ENCODE data around the gene MSX2.

DNA sequence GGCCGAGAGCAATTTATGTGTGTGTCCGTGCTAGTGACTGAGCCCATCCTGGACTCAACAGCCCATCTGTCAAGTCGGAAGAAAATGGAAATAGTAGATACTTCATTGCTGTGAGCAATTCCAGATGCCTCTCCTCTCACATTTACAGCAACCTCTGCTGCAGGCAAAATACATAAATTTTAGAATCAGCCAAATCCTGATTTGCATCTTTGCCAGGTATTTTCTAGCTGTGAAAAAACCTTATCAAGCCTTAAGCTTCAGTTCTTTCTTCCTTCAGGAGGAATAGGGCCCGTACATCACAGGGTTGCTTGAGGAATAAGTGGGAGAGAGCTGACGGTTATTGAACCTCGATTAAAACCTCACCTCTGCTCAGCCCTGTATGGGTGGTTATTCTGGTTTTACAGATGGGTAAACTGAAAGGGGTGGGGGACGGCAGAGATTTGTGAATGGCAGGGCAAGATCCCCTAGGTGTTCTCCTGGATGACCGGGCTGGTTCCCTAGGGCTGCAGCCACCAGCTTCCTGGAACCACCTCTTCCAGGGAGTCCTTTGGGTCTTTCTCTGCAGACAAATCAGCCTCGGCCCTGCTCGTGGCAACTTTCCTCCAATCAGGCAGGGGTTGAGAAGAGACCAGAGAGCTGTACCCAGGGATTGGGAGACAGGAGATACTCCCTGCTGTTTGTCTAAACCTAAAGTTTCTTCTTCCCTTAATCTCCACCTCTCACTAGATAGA lies 5.3 kb upstream of the MSX2 start:
- TF ChIP-seq, protein P1, sequence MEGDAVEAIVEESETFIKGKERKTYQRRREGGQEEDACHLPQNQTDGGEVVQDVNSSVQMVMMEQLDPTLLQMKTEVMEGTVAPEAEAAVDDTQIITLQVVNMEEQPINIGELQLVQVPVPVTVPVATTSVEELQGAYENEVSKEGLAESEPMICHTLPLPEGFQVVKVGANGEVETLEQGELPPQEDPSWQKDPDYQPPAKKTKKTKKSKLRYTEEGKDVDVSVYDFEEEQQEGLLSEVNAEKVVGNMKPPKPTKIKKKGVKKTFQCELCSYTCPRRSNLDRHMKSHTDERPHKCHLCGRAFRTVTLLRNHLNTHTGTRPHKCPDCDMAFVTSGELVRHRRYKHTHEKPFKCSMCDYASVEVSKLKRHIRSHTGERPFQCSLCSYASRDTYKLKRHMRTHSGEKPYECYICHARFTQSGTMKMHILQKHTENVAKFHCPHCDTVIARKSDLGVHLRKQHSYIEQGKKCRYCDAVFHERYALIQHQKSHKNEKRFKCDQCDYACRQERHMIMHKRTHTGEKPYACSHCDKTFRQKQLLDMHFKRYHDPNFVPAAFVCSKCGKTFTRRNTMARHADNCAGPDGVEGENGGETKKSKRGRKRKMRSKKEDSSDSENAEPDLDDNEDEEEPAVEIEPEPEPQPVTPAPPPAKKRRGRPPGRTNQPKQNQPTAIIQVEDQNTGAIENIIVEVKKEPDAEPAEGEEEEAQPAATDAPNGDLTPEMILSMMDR (tag by site-specific recombination; IDR thresholded peaks at IDR 0.05) = no peak
- no peak for TF ChIP-seq ZIC2 (tag by site-specific recombination; IDR thresholded peaks at IDR 0.05)
- TF ChIP-seq, protein P2, sequence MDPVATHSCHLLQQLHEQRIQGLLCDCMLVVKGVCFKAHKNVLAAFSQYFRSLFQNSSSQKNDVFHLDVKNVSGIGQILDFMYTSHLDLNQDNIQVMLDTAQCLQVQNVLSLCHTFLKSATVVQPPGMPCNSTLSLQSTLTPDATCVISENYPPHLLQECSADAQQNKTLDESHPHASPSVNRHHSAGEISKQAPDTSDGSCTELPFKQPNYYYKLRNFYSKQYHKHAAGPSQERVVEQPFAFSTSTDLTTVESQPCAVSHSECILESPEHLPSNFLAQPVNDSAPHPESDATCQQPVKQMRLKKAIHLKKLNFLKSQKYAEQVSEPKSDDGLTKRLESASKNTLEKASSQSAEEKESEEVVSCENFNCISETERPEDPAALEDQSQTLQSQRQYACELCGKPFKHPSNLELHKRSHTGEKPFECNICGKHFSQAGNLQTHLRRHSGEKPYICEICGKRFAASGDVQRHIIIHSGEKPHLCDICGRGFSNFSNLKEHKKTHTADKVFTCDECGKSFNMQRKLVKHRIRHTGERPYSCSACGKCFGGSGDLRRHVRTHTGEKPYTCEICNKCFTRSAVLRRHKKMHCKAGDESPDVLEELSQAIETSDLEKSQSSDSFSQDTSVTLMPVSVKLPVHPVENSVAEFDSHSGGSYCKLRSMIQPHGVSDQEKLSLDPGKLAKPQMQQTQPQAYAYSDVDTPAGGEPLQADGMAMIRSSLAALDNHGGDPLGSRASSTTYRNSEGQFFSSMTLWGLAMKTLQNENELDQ (tag by site-specific recombination; IDR thresholded peaks at IDR 0.05; ENCODE audit: low read depth) = no peak
- TF ChIP-seq, protein P3, sequence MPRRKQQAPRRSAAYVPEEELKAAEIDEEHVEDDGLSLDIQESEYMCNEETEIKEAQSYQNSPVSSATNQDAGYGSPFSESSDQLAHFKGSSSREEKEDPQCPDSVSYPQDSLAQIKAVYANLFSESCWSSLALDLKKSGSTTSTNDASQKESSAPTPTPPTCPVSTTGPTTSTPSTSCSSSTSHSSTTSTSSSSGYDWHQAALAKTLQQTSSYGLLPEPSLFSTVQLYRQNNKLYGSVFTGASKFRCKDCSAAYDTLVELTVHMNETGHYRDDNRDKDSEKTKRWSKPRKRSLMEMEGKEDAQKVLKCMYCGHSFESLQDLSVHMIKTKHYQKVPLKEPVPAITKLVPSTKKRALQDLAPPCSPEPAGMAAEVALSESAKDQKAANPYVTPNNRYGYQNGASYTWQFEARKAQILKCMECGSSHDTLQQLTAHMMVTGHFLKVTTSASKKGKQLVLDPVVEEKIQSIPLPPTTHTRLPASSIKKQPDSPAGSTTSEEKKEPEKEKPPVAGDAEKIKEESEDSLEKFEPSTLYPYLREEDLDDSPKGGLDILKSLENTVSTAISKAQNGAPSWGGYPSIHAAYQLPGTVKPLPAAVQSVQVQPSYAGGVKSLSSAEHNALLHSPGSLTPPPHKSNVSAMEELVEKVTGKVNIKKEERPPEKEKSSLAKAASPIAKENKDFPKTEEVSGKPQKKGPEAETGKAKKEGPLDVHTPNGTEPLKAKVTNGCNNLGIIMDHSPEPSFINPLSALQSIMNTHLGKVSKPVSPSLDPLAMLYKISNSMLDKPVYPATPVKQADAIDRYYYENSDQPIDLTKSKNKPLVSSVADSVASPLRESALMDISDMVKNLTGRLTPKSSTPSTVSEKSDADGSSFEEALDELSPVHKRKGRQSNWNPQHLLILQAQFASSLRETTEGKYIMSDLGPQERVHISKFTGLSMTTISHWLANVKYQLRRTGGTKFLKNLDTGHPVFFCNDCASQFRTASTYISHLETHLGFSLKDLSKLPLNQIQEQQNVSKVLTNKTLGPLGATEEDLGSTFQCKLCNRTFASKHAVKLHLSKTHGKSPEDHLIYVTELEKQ (tag by site-specific recombination; IDR thresholded peaks at IDR 0.05; ENCODE audit: borderline replicate concordance) = no peak
- TF ChIP-seq ZNF555 (tag by site-specific recombination; conservative IDR thresholded peaks at IDR 0.05) = no peak
- TF ChIP-seq, protein P4, sequence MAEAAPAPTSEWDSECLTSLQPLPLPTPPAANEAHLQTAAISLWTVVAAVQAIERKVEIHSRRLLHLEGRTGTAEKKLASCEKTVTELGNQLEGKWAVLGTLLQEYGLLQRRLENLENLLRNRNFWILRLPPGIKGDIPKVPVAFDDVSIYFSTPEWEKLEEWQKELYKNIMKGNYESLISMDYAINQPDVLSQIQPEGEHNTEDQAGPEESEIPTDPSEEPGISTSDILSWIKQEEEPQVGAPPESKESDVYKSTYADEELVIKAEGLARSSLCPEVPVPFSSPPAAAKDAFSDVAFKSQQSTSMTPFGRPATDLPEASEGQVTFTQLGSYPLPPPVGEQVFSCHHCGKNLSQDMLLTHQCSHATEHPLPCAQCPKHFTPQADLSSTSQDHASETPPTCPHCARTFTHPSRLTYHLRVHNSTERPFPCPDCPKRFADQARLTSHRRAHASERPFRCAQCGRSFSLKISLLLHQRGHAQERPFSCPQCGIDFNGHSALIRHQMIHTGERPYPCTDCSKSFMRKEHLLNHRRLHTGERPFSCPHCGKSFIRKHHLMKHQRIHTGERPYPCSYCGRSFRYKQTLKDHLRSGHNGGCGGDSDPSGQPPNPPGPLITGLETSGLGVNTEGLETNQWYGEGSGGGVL (tag by site-specific recombination; IDR thresholded peaks at IDR 0.05) = no peak
- no peak for TF ChIP-seq ZNF561 (tag by site-specific recombination; IDR thresholded peaks at IDR 0.05; ENCODE audit: borderline replicate concordance)
- TF ChIP-seq, protein P5, sequence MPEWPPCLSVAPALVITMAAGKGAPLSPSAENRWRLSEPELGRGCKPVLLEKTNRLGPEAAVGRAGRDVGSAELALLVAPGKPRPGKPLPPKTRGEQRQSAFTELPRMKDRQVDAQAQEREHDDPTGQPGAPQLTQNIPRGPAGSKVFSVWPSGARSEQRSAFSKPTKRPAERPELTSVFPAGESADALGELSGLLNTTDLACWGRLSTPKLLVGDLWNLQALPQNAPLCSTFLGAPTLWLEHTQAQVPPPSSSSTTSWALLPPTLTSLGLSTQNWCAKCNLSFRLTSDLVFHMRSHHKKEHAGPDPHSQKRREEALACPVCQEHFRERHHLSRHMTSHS (tag by site-specific recombination; IDR thresholded peaks at IDR 0.05) = no peak
- TF ChIP-seq ZNF529 (tag by site-specific recombination; IDR thresholded peaks at IDR 0.05; ENCODE audit: insufficient replicate concordance) = no peak
- TF ChIP-seq, protein P6, sequence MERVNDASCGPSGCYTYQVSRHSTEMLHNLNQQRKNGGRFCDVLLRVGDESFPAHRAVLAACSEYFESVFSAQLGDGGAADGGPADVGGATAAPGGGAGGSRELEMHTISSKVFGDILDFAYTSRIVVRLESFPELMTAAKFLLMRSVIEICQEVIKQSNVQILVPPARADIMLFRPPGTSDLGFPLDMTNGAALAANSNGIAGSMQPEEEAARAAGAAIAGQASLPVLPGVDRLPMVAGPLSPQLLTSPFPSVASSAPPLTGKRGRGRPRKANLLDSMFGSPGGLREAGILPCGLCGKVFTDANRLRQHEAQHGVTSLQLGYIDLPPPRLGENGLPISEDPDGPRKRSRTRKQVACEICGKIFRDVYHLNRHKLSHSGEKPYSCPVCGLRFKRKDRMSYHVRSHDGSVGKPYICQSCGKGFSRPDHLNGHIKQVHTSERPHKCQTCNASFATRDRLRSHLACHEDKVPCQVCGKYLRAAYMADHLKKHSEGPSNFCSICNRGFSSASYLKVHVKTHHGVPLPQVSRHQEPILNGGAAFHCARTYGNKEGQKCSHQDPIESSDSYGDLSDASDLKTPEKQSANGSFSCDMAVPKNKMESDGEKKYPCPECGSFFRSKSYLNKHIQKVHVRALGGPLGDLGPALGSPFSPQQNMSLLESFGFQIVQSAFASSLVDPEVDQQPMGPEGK (tag by site-specific recombination; IDR thresholded peaks at IDR 0.05) = no peak
- TF ChIP-seq ZNF302 (tag by site-specific recombination; IDR thresholded peaks at IDR 0.05; ENCODE audit: low read depth) = no peak
- TF ChIP-seq, protein P7, sequence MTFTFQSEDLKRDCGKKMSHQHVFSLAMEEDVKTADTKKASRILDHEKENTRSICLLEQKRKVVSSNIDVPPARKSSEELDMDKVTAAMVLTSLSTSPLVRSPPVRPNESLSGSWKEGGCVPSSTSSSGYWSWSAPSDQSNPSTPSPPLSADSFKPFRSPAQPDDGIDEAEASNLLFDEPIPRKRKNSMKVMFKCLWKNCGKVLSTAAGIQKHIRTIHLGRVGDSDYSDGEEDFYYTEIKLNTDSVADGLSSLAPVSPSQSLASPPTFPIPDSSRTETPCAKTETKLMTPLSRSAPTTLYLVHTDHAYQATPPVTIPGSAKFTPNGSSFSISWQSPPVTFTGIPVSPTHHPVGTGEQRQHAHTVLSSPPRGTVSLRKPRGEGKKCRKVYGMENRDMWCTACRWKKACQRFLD (tag by site-specific recombination; IDR thresholded peaks at IDR 0.05) = no peak
- no peak for TF ChIP-seq ZNF391 (tag by site-specific recombination; IDR thresholded peaks at IDR 0.05; ENCODE audit: borderline replicate concordance, low read depth)
- TF ChIP-seq, protein P8, sequence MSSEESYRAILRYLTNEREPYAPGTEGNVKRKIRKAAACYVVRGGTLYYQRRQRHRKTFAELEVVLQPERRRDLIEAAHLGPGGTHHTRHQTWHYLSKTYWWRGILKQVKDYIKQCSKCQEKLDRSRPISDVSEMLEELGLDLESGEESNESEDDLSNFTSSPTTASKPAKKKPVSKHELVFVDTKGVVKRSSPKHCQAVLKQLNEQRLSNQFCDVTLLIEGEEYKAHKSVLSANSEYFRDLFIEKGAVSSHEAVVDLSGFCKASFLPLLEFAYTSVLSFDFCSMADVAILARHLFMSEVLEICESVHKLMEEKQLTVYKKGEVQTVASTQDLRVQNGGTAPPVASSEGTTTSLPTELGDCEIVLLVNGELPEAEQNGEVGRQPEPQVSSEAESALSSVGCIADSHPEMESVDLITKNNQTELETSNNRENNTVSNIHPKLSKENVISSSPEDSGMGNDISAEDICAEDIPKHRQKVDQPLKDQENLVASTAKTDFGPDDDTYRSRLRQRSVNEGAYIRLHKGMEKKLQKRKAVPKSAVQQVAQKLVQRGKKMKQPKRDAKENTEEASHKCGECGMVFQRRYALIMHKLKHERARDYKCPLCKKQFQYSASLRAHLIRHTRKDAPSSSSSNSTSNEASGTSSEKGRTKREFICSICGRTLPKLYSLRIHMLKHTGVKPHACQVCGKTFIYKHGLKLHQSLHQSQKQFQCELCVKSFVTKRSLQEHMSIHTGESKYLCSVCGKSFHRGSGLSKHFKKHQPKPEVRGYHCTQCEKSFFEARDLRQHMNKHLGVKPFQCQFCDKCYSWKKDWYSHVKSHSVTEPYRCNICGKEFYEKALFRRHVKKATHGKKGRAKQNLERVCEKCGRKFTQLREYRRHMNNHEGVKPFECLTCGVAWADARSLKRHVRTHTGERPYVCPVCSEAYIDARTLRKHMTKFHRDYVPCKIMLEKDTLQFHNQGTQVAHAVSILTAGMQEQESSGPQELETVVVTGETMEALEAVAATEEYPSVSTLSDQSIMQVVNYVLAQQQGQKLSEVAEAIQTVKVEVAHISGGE (tag by site-specific recombination; conservative IDR thresholded peaks at IDR 0.05; ENCODE audit: low read depth) = no peak

Data from HEK293 (cell line).